Measurements from ENCODE around the gene SSPN.

The SSPN gene

GRCh38 chr12:26281320-26281719 lies 85.9 kb downstream of the SSPN start:
- no peak for DNase-seq (ENCODE audit: extremely low spot score)
- ChIA-PET POLR2A (no interaction called here), CTCF (no interaction called here)
- TF ChIP-seq LEF1 (IDR thresholded peaks at IDR 0.05; ENCODE audit: borderline replicate concordance): no peak

GRCh38 chr12:26282339-26282940 lies 87.1 kb downstream of the SSPN start:
- TF ChIP-seq FOXM1 (IDR thresholded peaks at IDR 0.05; ENCODE audit: borderline replicate concordance): no peak
- TF ChIP-seq FOXK2 (IDR thresholded peaks at IDR 0.05): no peak
- CTCF ChIA-PET: no interaction called here
- POLR2A ChIA-PET: no interaction called here
- DNase-seq (ENCODE audit: extremely low spot score): no peak

- TF ChIP-seq FOXA1 (IDR thresholded peaks at IDR 0.05) (no peak), HDGF (IDR thresholded peaks at IDR 0.05; ENCODE audit: borderline replicate concordance) (no peak), SP1 (IDR thresholded peaks at IDR 0.05) (no peak), PKNOX1 (IDR thresholded peaks at IDR 0.05) (no peak), TARDBP (IDR thresholded peaks at IDR 0.05) (no peak), NFRKB (IDR thresholded peaks at IDR 0.05) (no peak), BHLHE40 (IDR thresholded peaks at IDR 0.05; ENCODE audit: borderline replicate concordance) (no peak), SUZ12 (IDR thresholded peaks at IDR 0.05) (no peak), ARNT (IDR thresholded peaks at IDR 0.05) (no peak), ZNF384 (IDR thresholded peaks at IDR 0.05) (no peak), ELF4 (IDR thresholded peaks at IDR 0.05) (no peak), FOXM1 (IDR thresholded peaks at IDR 0.05; ENCODE audit: borderline replicate concordance) (no peak), LEF1 (IDR thresholded peaks at IDR 0.05; ENCODE audit: borderline replicate concordance) (no peak), L3MBTL2 (conservative IDR thresholded peaks at IDR 0.05) (no peak), FOXK2 (IDR thresholded peaks at IDR 0.05) (no peak)
- CTCF ChIA-PET: no interaction called here
- no peak for DNase-seq (ENCODE audit: extremely low spot score)
- POLR2A ChIA-PET: no interaction called here
Observed at GRCh38 chr12:26283046-26283445, 87.7 kb downstream of the SSPN start.

GRCh38 chr12:26283617-26284016 lies 88.2 kb downstream of the SSPN start:
- TF ChIP-seq SUZ12 (IDR thresholded peaks at IDR 0.05) (no peak), TARDBP (IDR thresholded peaks at IDR 0.05) (no peak), FOXK2 (IDR thresholded peaks at IDR 0.05) (no peak), BHLHE40 (IDR thresholded peaks at IDR 0.05; ENCODE audit: borderline replicate concordance) (no peak), ZNF384 (IDR thresholded peaks at IDR 0.05) (no peak), ELF4 (IDR thresholded peaks at IDR 0.05) (no peak), SP1 (IDR thresholded peaks at IDR 0.05) (no peak), FOXM1 (IDR thresholded peaks at IDR 0.05; ENCODE audit: borderline replicate concordance) (no peak)
- ChIA-PET POLR2A (no interaction called here), CTCF (no interaction called here)
- no peak for DNase-seq (ENCODE audit: extremely low spot score)

GRCh38 chr12:26285401-26285800 lies 90.0 kb downstream of the SSPN start:
- TF ChIP-seq BHLHE40 (IDR thresholded peaks at IDR 0.05; ENCODE audit: borderline replicate concordance) (no peak), ARNT (IDR thresholded peaks at IDR 0.05) (no peak), ELF4 (IDR thresholded peaks at IDR 0.05) (no peak)
- ChIA-PET POLR2A (no interaction called here), CTCF (no interaction called here)
- DNase-seq (ENCODE audit: extremely low spot score): no peak

DNA sequence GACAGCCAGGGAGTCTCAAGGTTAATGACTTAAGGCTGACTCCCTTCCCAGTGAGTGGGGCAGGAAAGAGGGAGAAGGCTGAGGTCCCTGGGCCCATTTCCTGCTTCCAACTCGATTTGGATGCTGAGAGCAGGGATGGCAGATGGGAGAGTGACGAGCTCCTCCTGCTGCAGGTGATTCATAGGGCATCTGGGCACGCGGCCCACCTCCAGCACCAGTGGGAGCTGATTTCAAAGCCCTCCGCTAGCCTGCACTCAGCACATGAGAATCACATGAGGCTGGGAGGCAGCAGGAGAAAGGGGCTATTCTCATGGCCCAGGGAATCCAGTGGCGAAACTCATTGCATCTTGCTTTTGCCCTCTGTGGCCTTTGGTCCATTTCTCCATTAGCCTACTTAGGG lies 90.8 kb downstream of the SSPN start:
- TF ChIP-seq CTBP1 (IDR thresholded peaks at IDR 0.05; ENCODE audit: borderline replicate concordance) (no peak), HDGF (IDR thresholded peaks at IDR 0.05; ENCODE audit: borderline replicate concordance) (no peak), ZNF384 (IDR thresholded peaks at IDR 0.05) (no peak)
- DNase-seq (ENCODE audit: extremely low spot score): no peak
- ChIA-PET CTCF (no interaction called here), POLR2A (no interaction called here)

- no peak for DNase-seq (ENCODE audit: extremely low spot score)
- TF ChIP-seq SUZ12 (IDR thresholded peaks at IDR 0.05) (no peak), CTBP1 (IDR thresholded peaks at IDR 0.05; ENCODE audit: borderline replicate concordance) (no peak), NFRKB (IDR thresholded peaks at IDR 0.05) (no peak), ZNF384 (IDR thresholded peaks at IDR 0.05) (no peak), L3MBTL2 (conservative IDR thresholded peaks at IDR 0.05) (no peak), TARDBP (IDR thresholded peaks at IDR 0.05) (no peak), FOXK2 (IDR thresholded peaks at IDR 0.05) (no peak), BHLHE40 (IDR thresholded peaks at IDR 0.05; ENCODE audit: borderline replicate concordance) (no peak), FOXM1 (IDR thresholded peaks at IDR 0.05; ENCODE audit: borderline replicate concordance) (no peak), ARNT (IDR thresholded peaks at IDR 0.05) (no peak), FOXA1 (IDR thresholded peaks at IDR 0.05) (no peak), HDGF (IDR thresholded peaks at IDR 0.05; ENCODE audit: borderline replicate concordance) (no peak), PKNOX1 (IDR thresholded peaks at IDR 0.05) (no peak), LEF1 (IDR thresholded peaks at IDR 0.05; ENCODE audit: borderline replicate concordance) (no peak), ELF4 (IDR thresholded peaks at IDR 0.05) (no peak), SP1 (IDR thresholded peaks at IDR 0.05) (no peak)
- POLR2A ChIA-PET: no interaction called here
- CTCF ChIA-PET: no interaction called here
Observed at GRCh38 chr12:26287671-26288381, 92.5 kb downstream of the SSPN start.

GRCh38 chr12:26290565-26290964 lies 95.2 kb downstream of the SSPN start:
- CTCF ChIA-PET: no interaction called here
- no peak for DNase-seq (ENCODE audit: extremely low spot score)
- TF ChIP-seq ARNT (IDR thresholded peaks at IDR 0.05) (no peak), LEF1 (IDR thresholded peaks at IDR 0.05; ENCODE audit: borderline replicate concordance) (no peak), TARDBP (IDR thresholded peaks at IDR 0.05) (no peak), FOXM1 (IDR thresholded peaks at IDR 0.05; ENCODE audit: borderline replicate concordance) (no peak), FOXA1 (IDR thresholded peaks at IDR 0.05) (no peak), FOXK2 (IDR thresholded peaks at IDR 0.05) (no peak), CTBP1 (IDR thresholded peaks at IDR 0.05; ENCODE audit: borderline replicate concordance) (no peak), PKNOX1 (IDR thresholded peaks at IDR 0.05) (no peak), SUZ12 (IDR thresholded peaks at IDR 0.05) (no peak)
- POLR2A ChIA-PET: no interaction called here

Measured in HEK293T (cell line).